H4 (cell line): Measurements from ENCODE around the gene KCNT2. TPM values are rescaled to one million over a fixed set of nuclear protein-coding genes. Genes with fewer than 3 reads are reported as not detected.
A peak's percentile ranks its signal among the peaks of the same experiment; 100 is the strongest.

Source experiments
- DNase-seq: peaks from one replicate; pipeline ENCODE4 v3.0.0-alpha.2; 2015; ENCODE audit warnings: low spot score
- total RNA-seq: library from RNA; depleted of rRNA; stranded (reverse); fragments of >200 nt; shearing (Covaris generic); gene quantifications from 2 replicates; pipeline ENCODE4 v1.2.3, GENCODE V29; 2014; rRNA removed

Gene KCNT2
- total RNA-seq, 1 experiment from 2014 or later, result 0.56 TPM

DNA sequence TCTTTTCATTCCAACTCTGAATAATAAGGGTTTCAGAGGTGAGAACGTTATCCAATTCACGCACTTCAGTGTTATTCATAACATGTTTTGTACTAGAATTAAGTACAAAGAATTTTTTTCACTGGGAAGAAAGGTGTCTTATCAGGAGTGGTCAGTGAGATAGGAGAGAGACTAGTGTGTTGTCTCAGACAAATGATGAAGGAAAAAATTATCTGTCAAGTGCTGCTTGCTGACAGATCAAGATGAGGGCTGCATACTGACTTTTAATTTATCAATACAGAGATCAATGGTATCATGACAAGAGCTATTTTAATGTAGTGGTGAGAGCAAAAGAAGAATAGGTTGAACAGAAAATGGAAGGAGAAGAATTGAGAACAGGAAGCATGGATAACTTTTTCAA is 402.4 kb downstream of the KCNT2 start:
- DNase-seq, result no peak

DNA sequence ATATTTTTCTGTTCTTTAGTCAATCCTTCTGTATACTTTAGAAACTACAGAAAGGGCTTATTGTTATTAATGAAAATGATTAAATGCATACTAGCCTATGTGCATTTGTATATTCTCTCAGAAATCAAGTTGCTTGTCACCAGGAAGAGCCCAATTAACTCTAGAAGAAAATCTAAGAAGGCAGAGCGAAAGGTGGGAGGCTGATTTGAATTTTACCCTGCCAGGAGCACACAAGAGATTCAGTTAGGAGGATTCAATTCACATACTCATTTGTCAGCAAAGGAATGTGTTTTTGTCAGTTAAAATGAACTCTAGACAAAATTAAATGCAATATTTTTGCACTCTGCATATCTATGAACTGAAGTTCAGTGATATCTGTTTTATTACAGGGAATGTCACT is 411.8 kb downstream of the KCNT2 start:
- DNase-seq, result no peak

DNA sequence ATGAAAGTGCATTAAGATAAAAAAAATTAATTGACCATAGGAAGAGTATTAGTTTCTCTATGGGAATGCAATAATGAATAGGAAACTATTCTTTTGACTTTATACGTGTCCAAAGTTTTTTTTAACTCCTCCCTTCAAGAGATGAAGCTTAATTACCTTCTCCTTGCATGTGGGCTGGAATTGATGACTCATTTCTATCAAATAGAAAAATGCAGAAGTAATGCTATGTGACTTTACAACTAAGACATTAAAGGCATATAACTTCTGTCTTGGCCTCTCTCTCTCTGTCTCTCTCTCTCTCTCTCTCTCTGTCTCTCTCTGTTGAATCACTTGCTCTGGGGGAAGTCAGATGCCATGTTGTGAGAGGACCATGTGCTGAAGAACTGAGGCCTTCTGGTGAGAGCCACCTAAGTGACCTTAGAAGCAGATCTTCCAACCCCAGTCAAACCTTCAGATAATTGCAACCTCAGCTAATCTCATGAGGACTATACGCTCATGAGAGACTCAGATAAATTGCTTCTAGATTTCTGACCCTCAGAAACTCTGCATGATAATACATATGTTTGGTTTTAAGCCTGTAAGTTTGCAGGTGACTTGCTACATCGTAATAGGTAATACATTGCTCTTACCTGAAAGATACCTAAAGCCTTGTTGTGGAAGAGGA is 414.2 kb downstream of the KCNT2 start:
- DNase-seq, result no peak

DNA sequence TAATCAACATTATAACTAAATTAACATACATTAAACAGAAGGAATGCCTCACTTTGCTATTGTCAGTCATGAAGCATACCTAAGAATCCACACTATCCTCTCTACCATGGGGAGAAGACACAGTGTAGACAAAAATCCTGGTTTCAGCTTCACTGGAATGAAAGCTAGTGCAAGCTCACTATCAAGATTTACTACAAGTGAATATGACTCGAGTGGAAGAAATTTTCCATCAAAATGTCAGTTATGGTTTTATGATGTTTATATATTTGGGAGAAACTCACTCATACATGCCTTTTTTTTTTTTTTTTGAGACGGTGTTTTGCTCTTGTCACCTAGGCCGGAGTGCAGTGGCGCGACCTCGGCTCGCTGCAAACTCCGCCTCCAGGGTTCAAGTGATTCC is 424.3 kb downstream of the KCNT2 start:
- no peak for DNase-seq

DNA sequence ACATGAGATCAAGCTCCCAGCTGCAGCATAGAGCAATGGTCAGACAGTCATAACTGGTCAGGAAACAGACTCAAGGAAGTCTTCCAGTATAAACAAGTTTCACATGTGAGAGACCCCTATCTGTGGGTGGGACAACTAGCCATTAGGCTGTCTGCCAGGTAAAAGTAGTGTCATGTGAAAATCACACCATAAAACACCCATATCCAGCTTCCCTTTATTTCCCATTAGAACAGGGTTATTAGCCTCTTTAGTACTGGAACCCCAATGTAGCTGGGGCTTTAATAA is 426.7 kb downstream of the KCNT2 start:
- no peak for DNase-seq

DNA sequence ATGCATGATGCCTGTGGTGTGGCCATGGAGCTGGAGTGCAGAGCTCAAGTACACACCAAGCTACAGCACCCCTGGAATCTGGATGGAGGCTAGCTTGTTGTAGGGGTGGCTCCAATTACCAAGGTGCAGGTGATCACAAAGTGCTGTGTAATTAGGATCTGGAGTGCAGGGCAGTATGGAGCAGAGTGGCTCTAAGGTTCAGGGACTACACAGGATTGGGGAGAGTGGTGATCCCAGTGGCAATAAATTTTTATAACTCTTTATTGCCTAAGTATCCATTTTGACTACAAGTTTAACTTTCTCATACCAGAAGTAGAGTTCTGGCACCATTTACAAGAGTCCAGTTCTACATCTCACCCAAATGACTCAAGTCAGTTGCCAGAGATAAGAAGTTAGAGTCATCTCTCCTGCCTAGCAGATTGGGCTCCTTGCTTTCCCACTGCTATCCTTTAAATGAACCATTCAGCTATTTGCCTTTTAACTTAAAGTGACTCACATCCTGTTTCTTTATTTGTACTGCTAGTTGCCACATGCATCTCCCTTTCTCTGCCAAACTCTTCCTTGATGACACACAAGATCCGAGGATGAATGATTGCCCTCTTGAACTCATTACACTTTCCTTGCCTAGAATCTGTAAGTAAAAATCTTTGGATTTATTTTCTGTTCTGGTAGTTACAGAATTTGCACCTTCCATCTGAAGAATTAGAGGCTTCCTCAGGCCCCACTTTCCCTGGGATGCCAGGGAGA is 427.2 kb downstream of the KCNT2 start:
- DNase-seq, result peak; percentile 85

DNA sequence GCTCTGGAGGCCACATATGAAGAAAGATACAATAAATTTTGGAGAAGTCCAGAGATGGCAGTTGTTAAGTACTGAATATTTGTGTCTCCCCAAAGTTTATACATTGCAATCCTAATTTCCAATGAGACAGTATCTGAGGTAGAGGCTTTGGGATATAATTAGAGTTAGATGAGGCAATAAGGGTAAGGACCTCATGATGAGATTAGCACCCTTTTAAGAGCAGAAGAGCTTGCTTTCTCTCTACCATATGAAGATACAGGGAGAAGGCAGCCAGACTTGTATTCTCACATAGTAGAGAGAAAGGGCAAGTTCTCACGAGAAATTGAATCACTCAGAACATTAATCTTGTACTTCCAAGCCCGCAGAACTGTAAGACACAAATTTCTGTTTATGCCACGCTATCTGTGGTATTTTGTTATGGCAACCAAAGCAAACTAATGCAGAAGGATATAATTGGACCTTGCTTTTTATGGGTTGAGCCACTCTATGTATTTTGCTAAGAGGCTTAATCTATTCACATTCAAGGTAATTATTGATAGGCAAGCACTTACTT is 430.1 kb downstream of the KCNT2 start:
- peak; percentile 11 for DNase-seq

Other genes with a start within 250 kb of the KCNT2 start
- 57.0 and 74.2 TPM in 2 replicates for gene CFH, start 43.6 kb upstream of the KCNT2 start, total RNA-seq
- gene CFHR3, start 166.4 kb upstream of the KCNT2 start, total RNA-seq, result not detected in 2 replicates
- gene CFHR1, start 211.3 kb upstream of the KCNT2 start, total RNA-seq, result 0.39 and 0.41 TPM in 2 replicates